ENCODE measurements around the gene TMTC2.

DNA sequence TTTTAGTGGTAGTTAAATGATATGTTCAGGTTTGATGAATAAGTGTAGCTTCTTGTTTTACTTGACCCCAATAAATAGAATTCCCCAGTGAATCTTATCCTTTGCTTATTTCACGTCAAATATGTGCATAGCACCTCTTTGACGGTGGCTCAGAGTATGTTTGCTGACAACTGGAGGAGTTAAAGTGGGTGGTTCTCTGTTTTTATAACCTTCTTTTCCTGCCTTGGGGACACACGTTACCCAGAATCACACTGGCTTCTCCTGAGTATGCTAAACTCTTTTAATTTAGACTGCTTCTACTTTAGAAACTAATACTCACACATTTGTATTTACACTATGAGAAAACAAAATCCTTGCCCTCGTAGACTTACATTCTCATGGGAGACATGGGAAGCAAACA lies 62.3 kb downstream of the TMTC2 start:
- TF ChIP-seq POLR2A (IDR thresholded peaks at IDR 0.05), result no peak
- TF ChIP-seq, protein P1, sequence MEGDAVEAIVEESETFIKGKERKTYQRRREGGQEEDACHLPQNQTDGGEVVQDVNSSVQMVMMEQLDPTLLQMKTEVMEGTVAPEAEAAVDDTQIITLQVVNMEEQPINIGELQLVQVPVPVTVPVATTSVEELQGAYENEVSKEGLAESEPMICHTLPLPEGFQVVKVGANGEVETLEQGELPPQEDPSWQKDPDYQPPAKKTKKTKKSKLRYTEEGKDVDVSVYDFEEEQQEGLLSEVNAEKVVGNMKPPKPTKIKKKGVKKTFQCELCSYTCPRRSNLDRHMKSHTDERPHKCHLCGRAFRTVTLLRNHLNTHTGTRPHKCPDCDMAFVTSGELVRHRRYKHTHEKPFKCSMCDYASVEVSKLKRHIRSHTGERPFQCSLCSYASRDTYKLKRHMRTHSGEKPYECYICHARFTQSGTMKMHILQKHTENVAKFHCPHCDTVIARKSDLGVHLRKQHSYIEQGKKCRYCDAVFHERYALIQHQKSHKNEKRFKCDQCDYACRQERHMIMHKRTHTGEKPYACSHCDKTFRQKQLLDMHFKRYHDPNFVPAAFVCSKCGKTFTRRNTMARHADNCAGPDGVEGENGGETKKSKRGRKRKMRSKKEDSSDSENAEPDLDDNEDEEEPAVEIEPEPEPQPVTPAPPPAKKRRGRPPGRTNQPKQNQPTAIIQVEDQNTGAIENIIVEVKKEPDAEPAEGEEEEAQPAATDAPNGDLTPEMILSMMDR (IDR thresholded peaks at IDR 0.05), result no peak
